IMR-90 (cell line): Measurements from ENCODE around the gene PADI1. TPM values are rescaled to one million over a fixed set of nuclear protein-coding genes. Genes with fewer than 3 reads are reported as not detected.

Experiments
- ATAC-seq: fragments of 200-7000 bp; cut with Tn5 transposase; 2 replicates; pipeline ENCODE4 v1.9.1; 2020; ENCODE audit warnings: low read depth, mild to moderate bottlenecking, moderate library complexity
- BruUV-seq: library from RNA; stranded (reverse); fragments of 400-500 nt; replicated peaks from 2 replicates; lab custom pipeline; 2021; lab: Mats Ljungman, UMichigan
- CTCF ChIA-PET: fragments of 300-600 bp; formaldehyde crosslinking; extraction: SDS; loops from one replicate; lab custom pipeline; 2021; ENCODE audit warnings: antibody characterized with exemption; lab: Yijun Ruan, JAX
- POLR2A ChIA-PET: fragments of 300-600 bp; sonication (Branson Sonifier 250); formaldehyde crosslinking; loops from one replicate; lab custom pipeline; 2022; ENCODE audit warnings: antibody characterized with exemption; ENCODE audit not compliant: unreplicated experiment; lab: Charles Lee
- DNase-seq: peaks from one replicate; pipeline ENCODE4 v3.0.0; 2013
- H2AFZ ChIP-seq: replicated peaks from 2 replicates; pipeline ENCODE3; 2013; ENCODE audit warnings: low read length, mild to moderate bottlenecking; ENCODE audit not compliant: poor library complexity
- H2AK5ac ChIP-seq: 2 replicates; pipeline ENCODE4 v1.6.1; 2013; ENCODE audit warnings: low read depth, low read length, inconsistent platforms
- H2AK9ac ChIP-seq: replicated peaks from 2 replicates; pipeline ENCODE3; 2013; ENCODE audit warnings: mild to moderate bottlenecking, low read depth, low read length, moderate library complexity; ENCODE audit not compliant: poor library complexity
- H2BK120ac ChIP-seq: 2 replicates; pipeline ENCODE4 v1.6.1; 2013; ENCODE audit warnings: low read depth, low read length, inconsistent platforms
- H2BK15ac ChIP-seq: 3 replicates; pipeline ENCODE4 v1.6.1; 2013; ENCODE audit warnings: low read depth, low read length, inconsistent platforms
- H2BK20ac ChIP-seq: 2 replicates; pipeline ENCODE4 v1.6.1; 2013; ENCODE audit warnings: low read depth, mild to moderate bottlenecking, inconsistent platforms, low read length, moderate library complexity
- H2BK5ac ChIP-seq: 2 replicates; pipeline ENCODE4 v1.6.1; 2013; ENCODE audit warnings: mild to moderate bottlenecking, low read depth, low read length, inconsistent platforms; ENCODE audit not compliant: poor library complexity, severe bottlenecking
- H3K14ac ChIP-seq: replicated peaks from 2 replicates; pipeline ENCODE4 v1.6.1; 2013; ENCODE audit warnings: low read depth, low read length, inconsistent platforms
- H3K18ac ChIP-seq: 2 replicates; pipeline ENCODE4 v1.6.1; 2013; ENCODE audit warnings: low read depth, low read length, control low read depth
- H3K23ac ChIP-seq: 2 replicates; pipeline ENCODE4 v1.6.1; 2013; ENCODE audit warnings: low read depth, low read length, inconsistent platforms
- H3K27ac ChIP-seq: 2 replicates; pipeline ENCODE4 v1.5.1; 2013; ENCODE audit warnings: mild to moderate bottlenecking, control low read depth, low read length; ENCODE audit not compliant: insufficient read depth
- H3K27me3 ChIP-seq: 2 replicates; pipeline ENCODE4 v1.6.1; 2013; ENCODE audit warnings: low read length; ENCODE audit not compliant: control insufficient read depth, insufficient read depth
- H3K36me3 ChIP-seq: 2 replicates; pipeline ENCODE4 v1.6.1; 2013; ENCODE audit warnings: low read length, mixed read lengths; ENCODE audit not compliant: control insufficient read depth, insufficient read depth
- H3K4ac ChIP-seq: 2 replicates; pipeline ENCODE4 v1.6.1; 2013; ENCODE audit warnings: low read depth, low read length, inconsistent platforms
- H3K4me1 ChIP-seq: 2 replicates; pipeline ENCODE4 v1.6.1; 2013; ENCODE audit warnings: low read length, mixed read lengths; ENCODE audit not compliant: control insufficient read depth, insufficient read depth
- H3K4me2 ChIP-seq: 2 replicates; pipeline ENCODE4 v1.6.1; 2013; ENCODE audit warnings: low read depth, mild to moderate bottlenecking, control low read depth, low read length, moderate library complexity
- H3K4me3 ChIP-seq: 2 replicates; pipeline ENCODE4 v1.5.1; 2013; ENCODE audit warnings: low read depth, mild to moderate bottlenecking, control low read depth, low read length, moderate library complexity; ENCODE audit not compliant: insufficient read depth
- H3K56ac ChIP-seq: 2 replicates; pipeline ENCODE4 v1.6.1; 2013; ENCODE audit warnings: low read length, inconsistent platforms; ENCODE audit not compliant: insufficient read depth; ENCODE audit errors: extremely low read depth
- H3K79me1 ChIP-seq, 2 experiments: 2 replicates each; pipeline ENCODE4 v1.6.1; 2013; ENCODE audit warnings: low read length in 2 of 2, inconsistent platforms in 1 of 2, low read depth in 1 of 2
- H3K9ac ChIP-seq: 2 replicates; pipeline ENCODE4 v1.6.1; 2013; ENCODE audit warnings: low read depth, low read length, control low read depth
- H3K9me1 ChIP-seq: 2 replicates; pipeline ENCODE4 v1.6.1; 2013; ENCODE audit warnings: low read length, inconsistent platforms; ENCODE audit not compliant: insufficient read depth
- H3K9me3 ChIP-seq: 2 replicates; pipeline ENCODE4 v1.6.1; 2013; ENCODE audit warnings: low read length; ENCODE audit not compliant: control insufficient read depth, insufficient read depth
- H4K20me1 ChIP-seq: 2 replicates; pipeline ENCODE4 v1.6.1; 2013; ENCODE audit warnings: low read length, inconsistent platforms; ENCODE audit not compliant: insufficient read depth
- H4K5ac ChIP-seq: 2 replicates; pipeline ENCODE4 v1.6.1; 2013; ENCODE audit warnings: mild to moderate bottlenecking, low read depth, low read length, control low read depth
- H4K8ac ChIP-seq, 2 experiments: 2 replicates each; pipeline ENCODE4 v1.6.1; 2013; ENCODE audit warnings: low read depth in 2 of 2, low read length in 2 of 2, control low read depth in 1 of 2, inconsistent platforms in 1 of 2
- H4K91ac ChIP-seq: 2 replicates; pipeline ENCODE4 v1.6.1; 2013; ENCODE audit warnings: low read depth, low read length, inconsistent platforms; ENCODE audit not compliant: insufficient read depth
- CEBPB ChIP-seq: IDR thresholded peaks from 2 replicates; pipeline ENCODE4 v1.6.1; 2012; ENCODE audit warnings: low read depth, low read length, improper control_type of control experiment
- CHD1 ChIP-seq: IDR thresholded peaks from 2 replicates; pipeline ENCODE4 v1.6.1; 2012; ENCODE audit warnings: low read depth, low read length, improper control_type of control experiment
- CTCF ChIP-seq: conservative IDR thresholded peaks from 2 replicates; pipeline ENCODE4 v1.5.1; 2012; ENCODE audit warnings: mild to moderate bottlenecking, low read depth, low read length, improper control_type of control experiment
- ELK1 ChIP-seq: fragments of 150-350 bp; IDR thresholded peaks from 2 replicates; pipeline ENCODE4 v1.6.1; 2016; ENCODE audit warnings: low read depth, mild to moderate bottlenecking, low read length, moderate library complexity, borderline replicate concordance
- FOS ChIP-seq: fragments of 150-350 bp; IDR thresholded peaks from 2 replicates; pipeline ENCODE4 v1.6.1; 2016; ENCODE audit warnings: low read depth, low read length
- MAFK ChIP-seq: IDR thresholded peaks from 2 replicates; pipeline ENCODE4 v1.6.1; 2012; ENCODE audit warnings: low read depth, low read length, improper control_type of control experiment
- MXI1 ChIP-seq: IDR thresholded peaks from 2 replicates; pipeline ENCODE4 v1.6.1; 2012; ENCODE audit warnings: low read depth, mild to moderate bottlenecking, low read length, moderate library complexity, borderline replicate concordance
- NFE2L2 ChIP-seq: fragments of 150-350 bp; IDR thresholded peaks from 2 replicates; pipeline ENCODE4 v1.6.1; 2016; ENCODE audit warnings: low read depth, mild to moderate bottlenecking, low read length
- POLR2A ChIP-seq: IDR thresholded peaks from 2 replicates; pipeline ENCODE4 v1.6.1; 2012; ENCODE audit warnings: mild to moderate bottlenecking, low read depth, low read length
- RAD21 ChIP-seq: IDR thresholded peaks from 2 replicates; pipeline ENCODE4 v1.6.1; 2012; ENCODE audit warnings: low read length, improper control_type of control experiment
- RCOR1 ChIP-seq: IDR thresholded peaks from 2 replicates; pipeline ENCODE4 v1.6.1; 2012; ENCODE audit warnings: mild to moderate bottlenecking, low read length, improper control_type of control experiment; ENCODE audit not compliant: insufficient replicate concordance
- RFX5 ChIP-seq: IDR thresholded peaks from 2 replicates; pipeline ENCODE4 v1.8.0; 2012; ENCODE audit warnings: low read depth, mild to moderate bottlenecking, low read length, moderate library complexity
- SMC3 ChIP-seq: fragments of 150-350 bp; IDR thresholded peaks from 2 replicates; pipeline ENCODE4 v1.6.1; 2016; ENCODE audit warnings: low read depth, mild to moderate bottlenecking, antibody characterized with exemption, low read length, moderate library complexity
- dilution Hi-C: fragments of 300-500 bp; cut with HindIII; formaldehyde crosslinking; loops from one replicate; pipeline ENCODE4 v1.14.3; 2018; ENCODE audit warnings: low sequenced_read_pairs; ENCODE audit not compliant: unreplicated experiment
- in situ Hi-C: fragments of 300-500 bp; cut with MboI; formaldehyde crosslinking; loops from 3 replicates; pipeline ENCODE4 v1.14.3; 2019; ENCODE audit warnings: low sequenced_read_pairs, inconsistent platforms, mixed read lengths
- intact Hi-C: fragments of 100-400 bp; cut with micrococcal nuclease; formaldehyde crosslinking; loops from 2 replicates; pipeline ENCODE4 v1.10.0; 2022
- polyA plus RNA-seq, 3 experiments: library from polyadenylated mRNA; depleted of rRNA; stranded (reverse); fragments of >200 nt; gene quantifications; 2 replicates each; pipeline ENCODE4 v1.2.3, GENCODE V29; 2012; ENCODE audit warnings: low replicate concordance in 1 of 3
- total RNA-seq: library from RNA; depleted of rRNA; stranded (reverse); fragments of >200 nt; gene quantifications from 2 replicates; pipeline ENCODE4 v1.2.3, GENCODE V29; 2012

The PADI1 gene
- total and polyA plus RNA-seq, 2 of the 4 experiments (the other 2 are of a cell fraction) = 0.17 TPM; not detected in 1

GRCh38 chr1:17168091-17168876 lies 36.6 kb upstream of the PADI1 start (continued):
- TF ChIP-seq ELK1 (no peak), POLR2A (no peak), SMC3 (no peak)

DNA sequence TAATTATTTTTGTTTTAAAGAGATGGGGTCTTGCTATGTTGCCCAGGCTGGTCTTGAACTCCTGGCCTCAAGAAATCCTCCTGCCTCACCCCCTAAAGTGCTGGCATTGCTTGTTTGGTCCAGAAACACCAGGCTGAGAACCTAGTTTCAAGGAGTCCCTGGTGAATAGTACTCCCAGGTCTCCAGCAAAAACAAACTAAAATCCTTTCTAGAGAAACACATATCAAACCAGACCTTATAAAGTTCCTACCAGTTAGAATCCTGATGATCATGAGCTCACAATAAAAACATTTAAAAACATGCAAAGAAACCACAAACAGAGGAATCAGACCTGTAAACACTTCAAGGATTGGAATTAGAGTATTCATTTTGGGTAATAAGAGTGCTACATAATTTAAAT lies 34.4 kb upstream of the PADI1 start:
- ChIA-PET POLR2A (interaction anchor here (1.4 to 1.6 kb wide), 2 partner anchors 19 to 43 kb away, joined by 4 to 5 read pairs; no protein-coding TSS in a partner anchor), CTCF (interaction anchor here (0.6 to 1.1 kb wide), 2 partner anchors 8 to 44 kb away, joined by 3 read pairs; no protein-coding TSS in a partner anchor)
- H4K20me1 ChIP-seq = no peaks in the 10 kb centered on the region
- no peak overlapping the region for H2AK9ac ChIP-seq
- H3K4me1 ChIP-seq = peaks cover 23% of the 10 kb centered on the region
- no TSS peak for BruUV-seq
- no peak overlapping the region for H3K14ac ChIP-seq
- H3K4ac ChIP-seq = peak overlapping the region; percentile 59
- no peak overlapping the region; the same call in 1 of the 2 replicates for H3K56ac ChIP-seq
- peak overlapping the region; percentile 92 for H2BK20ac ChIP-seq
- peak; percentile 78 for DNase-seq
- H3K27ac ChIP-seq = peak overlapping the region; percentile 88
- H2BK15ac ChIP-seq = no peak overlapping the region
- no peak overlapping the region for H3K23ac ChIP-seq
- no peaks in the 10 kb centered on the region for H3K9me3 ChIP-seq
- ATAC-seq = peak; percentile 57
- peak overlapping the region; percentile 91; the same call in 1 of the 2 replicates for H4K5ac ChIP-seq
- H3K18ac ChIP-seq = no peak overlapping the region; the same call in 1 of the 2 replicates
- H2BK120ac ChIP-seq = peak overlapping the region; percentile 96; the same call in 1 of the 2 replicates
- H4K8ac ChIP-seq = peak overlapping the region in 1 of 2 experiments; percentile 75; a peak in 2 of 4 replicates
- peak overlapping the region; percentile 72 for H4K91ac ChIP-seq
- no peak overlapping the region for H2AFZ ChIP-seq
- no peaks in the 10 kb centered on the region for H3K79me1 ChIP-seq
- peak overlapping the region; percentile 96 for H2BK5ac ChIP-seq
- no peak overlapping the region for H3K4me3 ChIP-seq
- in situ Hi-C loops = no loop called here
- H3K27me3 ChIP-seq = no peaks in the 10 kb centered on the region
- intact Hi-C loops = no loop called here
- no peak overlapping the region; the same call in 1 of the 2 replicates for H3K4me2 ChIP-seq
- dilution Hi-C loops = no loop called here
- H3K9me1 ChIP-seq = peaks cover 17% of the 10 kb centered on the region
- H3K9ac ChIP-seq = no peak overlapping the region
- H2AK5ac ChIP-seq = peak overlapping the region; percentile 96; the same call in 1 of the 2 replicates
- H3K36me3 ChIP-seq = no peaks in the 10 kb centered on the region
- TF ChIP-seq FOS = no peak
- no peak for TF ChIP-seq CTCF
- TF ChIP-seq RFX5 = no peak
- TF ChIP-seq MXI1 = no peak
- TF ChIP-seq RAD21 = no peak
- TF ChIP-seq NFE2L2 = no peak
- no peak for TF ChIP-seq CHD1
- TF ChIP-seq RCOR1 = no peak
- TF ChIP-seq MAFK = no peak
- TF ChIP-seq CEBPB = no peak
